ENCODE data around the gene MYLK2. TPM values are rescaled to one million over a fixed set of nuclear protein-coding genes. Genes with fewer than 3 reads are reported as not detected.

Gene MYLK2
- total and polyA plus RNA-seq, 12 donors, result 0.11 to 1.5 (median 0.27) TPM; not detected in 9

DNA sequence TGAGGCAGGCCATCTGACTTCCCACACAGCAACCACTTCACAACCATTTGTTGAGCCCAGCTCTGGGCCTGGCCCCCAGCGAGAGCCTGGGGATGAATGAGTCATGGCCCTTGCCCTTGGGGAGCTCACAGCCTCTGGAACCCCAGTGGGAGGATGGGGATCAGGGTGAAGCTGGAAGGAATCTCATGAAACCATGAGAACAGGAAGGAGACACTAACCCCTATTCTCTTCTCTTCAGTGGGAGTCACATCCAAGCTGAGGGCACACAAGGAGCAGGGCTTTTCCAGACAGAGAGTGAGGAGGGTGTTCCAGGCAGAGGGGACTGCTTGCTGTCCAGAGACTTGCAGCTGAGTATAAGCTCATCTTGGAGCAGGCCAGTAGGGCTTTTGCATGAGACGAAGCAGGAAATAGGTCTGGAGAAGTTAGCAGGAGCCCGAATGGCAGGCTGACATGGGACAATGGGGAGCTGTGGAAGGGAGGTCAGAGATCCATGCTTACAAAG is 18.8 kb downstream of the MYLK2 start:
- peak overlapping the region in 1 of 5 donors; percentile 50 for H3K27ac ChIP-seq
- TF ChIP-seq, protein P1, sequence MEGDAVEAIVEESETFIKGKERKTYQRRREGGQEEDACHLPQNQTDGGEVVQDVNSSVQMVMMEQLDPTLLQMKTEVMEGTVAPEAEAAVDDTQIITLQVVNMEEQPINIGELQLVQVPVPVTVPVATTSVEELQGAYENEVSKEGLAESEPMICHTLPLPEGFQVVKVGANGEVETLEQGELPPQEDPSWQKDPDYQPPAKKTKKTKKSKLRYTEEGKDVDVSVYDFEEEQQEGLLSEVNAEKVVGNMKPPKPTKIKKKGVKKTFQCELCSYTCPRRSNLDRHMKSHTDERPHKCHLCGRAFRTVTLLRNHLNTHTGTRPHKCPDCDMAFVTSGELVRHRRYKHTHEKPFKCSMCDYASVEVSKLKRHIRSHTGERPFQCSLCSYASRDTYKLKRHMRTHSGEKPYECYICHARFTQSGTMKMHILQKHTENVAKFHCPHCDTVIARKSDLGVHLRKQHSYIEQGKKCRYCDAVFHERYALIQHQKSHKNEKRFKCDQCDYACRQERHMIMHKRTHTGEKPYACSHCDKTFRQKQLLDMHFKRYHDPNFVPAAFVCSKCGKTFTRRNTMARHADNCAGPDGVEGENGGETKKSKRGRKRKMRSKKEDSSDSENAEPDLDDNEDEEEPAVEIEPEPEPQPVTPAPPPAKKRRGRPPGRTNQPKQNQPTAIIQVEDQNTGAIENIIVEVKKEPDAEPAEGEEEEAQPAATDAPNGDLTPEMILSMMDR (IDR thresholded peaks at IDR 0.05), result no peak
- no peak for TF ChIP-seq POLR2A (IDR thresholded peaks at IDR 0.05)
- no peak overlapping the region for H3K4me3 ChIP-seq
- WGBS, 4 donors, result 43 to 55% (median 48%) methylated on average over 3 of the region's 3 CpGs
- intact Hi-C loops (cut with DNase I), result no loop called here
- peak in 1 of 7 donors; percentile 26 for DNase-seq
- no peaks in the 10 kb centered on the region for H3K27me3 ChIP-seq
- H3K4me1 ChIP-seq (replicated peaks in 1 of 2), result peaks cover 8 to 23% of the 10 kb centered on the region in 2 donors
- H3K36me3 ChIP-seq (replicated peaks in 1 of 2), result no peaks in the 10 kb centered on the region
- H3K9me3 ChIP-seq (replicated peaks in 1 of 3), result no peaks in the 10 kb centered on the region

DNA sequence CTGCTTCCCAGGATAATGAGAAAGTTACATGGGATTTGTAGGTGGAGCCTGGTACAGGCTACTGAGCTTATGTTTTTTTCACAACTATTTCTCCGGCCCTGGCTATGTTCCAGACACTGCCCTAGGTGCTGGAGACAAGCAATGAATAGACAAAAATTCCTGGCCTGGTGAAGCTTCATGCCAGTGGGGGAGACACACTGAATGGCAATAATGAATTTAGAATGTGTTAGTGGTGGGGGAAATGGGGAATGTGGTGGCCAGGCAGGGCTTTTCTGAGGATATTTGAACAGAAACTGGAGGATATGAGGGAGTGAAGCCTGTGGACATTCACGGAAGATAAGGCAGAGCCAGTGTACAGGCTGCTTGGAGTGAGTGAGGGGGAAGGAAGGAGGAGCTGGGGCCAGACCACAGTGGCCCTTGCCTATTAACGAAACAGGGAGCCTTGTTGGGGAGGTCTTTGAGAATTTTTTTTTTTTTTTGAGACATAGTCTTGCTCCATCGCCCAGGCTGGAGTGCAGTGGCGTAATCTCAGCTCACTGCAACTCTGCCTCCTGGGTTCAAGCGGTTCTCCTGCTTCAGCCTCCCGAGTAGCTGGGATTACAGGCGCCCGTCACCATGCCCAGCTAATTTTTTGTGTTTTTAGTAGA is 19.6 kb downstream of the MYLK2 start:
- DNase-seq, result peak in 1 of 7 donors; percentile 31
- H3K27me3 ChIP-seq, result no peaks in the 10 kb centered on the region
- no peaks in the 10 kb centered on the region for H3K36me3 ChIP-seq (replicated peaks in 1 of 2)
- intact Hi-C loops (cut with DNase I), result no loop called here
- H3K27ac ChIP-seq, result peak overlapping the region in 1 of 5 donors; percentile 50
- H3K4me3 ChIP-seq, result no peak overlapping the region
- TF ChIP-seq, protein P1 (IDR thresholded peaks at IDR 0.05), result no peak
- TF ChIP-seq POLR2A (IDR thresholded peaks at IDR 0.05), result no peak
- H3K4me1 ChIP-seq (replicated peaks in 1 of 2), result peaks cover 8 to 23% of the 10 kb centered on the region in 2 donors
- no peaks in the 10 kb centered on the region for H3K9me3 ChIP-seq (replicated peaks in 1 of 3)
- 75 to 82% (median 77%) methylated on average over 9 of the region's 9 CpGs for WGBS, 4 donors

DNA sequence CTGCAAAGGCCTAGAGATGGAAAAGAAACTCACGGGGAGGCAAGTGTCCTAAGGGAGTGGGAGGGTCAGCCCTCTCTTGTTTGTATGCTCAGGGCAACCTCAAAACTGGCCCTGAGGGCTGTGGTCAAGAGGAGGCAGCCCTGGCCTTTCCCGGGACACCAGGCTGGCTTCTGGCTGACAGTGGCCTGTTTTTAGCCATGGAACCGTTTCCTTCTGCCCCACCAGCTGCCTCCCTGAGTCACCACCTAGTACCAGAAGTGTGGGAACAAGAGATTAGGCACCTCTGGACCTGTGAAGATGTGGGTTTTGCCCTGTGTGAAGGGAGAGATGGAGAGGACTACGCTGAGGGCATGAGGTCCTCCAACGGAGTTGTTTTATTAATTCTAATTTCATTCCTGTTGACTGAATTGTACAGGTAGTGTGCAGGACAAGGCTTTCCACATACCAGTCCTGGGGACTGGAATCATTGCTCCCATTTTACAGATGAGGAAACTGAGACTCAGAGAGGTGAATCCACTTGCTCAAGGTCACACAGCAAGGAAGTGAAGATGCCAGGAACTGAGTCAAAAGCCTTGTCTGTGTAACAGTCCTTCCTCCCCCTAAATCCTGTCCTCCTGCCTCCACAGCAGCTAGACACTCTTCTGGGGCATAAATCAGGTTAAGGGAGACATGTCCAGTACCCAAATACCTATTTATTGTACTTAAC is 20.8 kb downstream of the MYLK2 start:
- no peak overlapping the region for H3K27ac ChIP-seq

More for the DNA sequence above, 20.8 kb downstream of the MYLK2 start:
- peaks cover 8 to 23% of the 10 kb centered on the region in 2 donors for H3K4me1 ChIP-seq (replicated peaks in 1 of 2)
- TF ChIP-seq POLR2A (IDR thresholded peaks at IDR 0.05), result no peak
- TF ChIP-seq, protein P1 (IDR thresholded peaks at IDR 0.05), result no peak
- no peaks in the 10 kb centered on the region for H3K36me3 ChIP-seq (replicated peaks in 1 of 2)
- H3K27me3 ChIP-seq, result no peaks in the 10 kb centered on the region
- H3K4me3 ChIP-seq, result no peak overlapping the region
- intact Hi-C loops (cut with DNase I), result no loop called here
- 62 to 76% (median 72%) methylated on average over 4 to 5 of the region's 5 CpGs for WGBS, 4 donors
- H3K9me3 ChIP-seq (replicated peaks in 1 of 3), result no peaks in the 10 kb centered on the region
- DNase-seq, result no peak

All from adrenal gland (tissue), 12 donors.